ENCODE results near the gene SFXN3.

DNA sequence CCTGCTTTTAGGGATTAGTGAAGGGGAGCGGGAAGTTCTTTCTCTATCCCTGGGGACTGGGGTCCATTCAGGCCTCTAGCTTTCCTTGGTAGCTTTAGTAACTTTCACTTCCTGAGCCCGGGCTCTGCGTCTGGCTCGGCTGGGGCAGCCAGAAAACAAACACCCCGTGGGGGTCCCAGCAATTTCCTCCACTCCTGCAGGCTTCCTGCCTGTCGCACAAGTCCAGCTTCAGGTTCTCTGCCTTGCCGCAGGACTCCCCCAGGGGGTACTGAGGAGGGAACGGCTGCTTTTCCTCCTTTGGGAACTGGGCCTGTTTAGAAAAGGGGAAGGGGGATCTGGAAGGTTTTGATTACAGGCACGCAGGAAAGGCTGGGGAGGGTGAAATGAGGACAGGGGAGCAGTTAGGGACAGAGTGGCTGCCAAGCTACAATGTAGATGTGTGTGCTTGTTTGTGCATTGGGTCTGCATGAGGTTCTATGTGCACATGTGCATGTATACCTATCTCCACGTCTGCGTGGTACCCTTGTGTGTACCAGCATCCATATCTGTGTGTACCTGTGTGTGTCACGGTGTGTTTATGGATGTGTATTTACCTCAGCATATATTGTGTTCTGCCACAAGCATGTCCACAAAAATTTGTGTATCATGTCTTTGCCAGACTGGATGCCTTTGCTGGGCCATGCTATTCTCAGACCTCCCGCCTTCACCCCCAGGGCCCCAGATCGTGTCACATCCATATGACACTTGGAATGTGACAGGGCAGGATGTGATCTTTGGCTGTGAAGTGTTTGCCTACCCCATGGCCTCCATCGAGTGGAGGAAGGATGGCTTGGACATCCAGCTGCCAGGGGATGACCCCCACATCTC lies 32.7 kb downstream of the SFXN3 start:
- TF ChIP-seq, protein P1, sequence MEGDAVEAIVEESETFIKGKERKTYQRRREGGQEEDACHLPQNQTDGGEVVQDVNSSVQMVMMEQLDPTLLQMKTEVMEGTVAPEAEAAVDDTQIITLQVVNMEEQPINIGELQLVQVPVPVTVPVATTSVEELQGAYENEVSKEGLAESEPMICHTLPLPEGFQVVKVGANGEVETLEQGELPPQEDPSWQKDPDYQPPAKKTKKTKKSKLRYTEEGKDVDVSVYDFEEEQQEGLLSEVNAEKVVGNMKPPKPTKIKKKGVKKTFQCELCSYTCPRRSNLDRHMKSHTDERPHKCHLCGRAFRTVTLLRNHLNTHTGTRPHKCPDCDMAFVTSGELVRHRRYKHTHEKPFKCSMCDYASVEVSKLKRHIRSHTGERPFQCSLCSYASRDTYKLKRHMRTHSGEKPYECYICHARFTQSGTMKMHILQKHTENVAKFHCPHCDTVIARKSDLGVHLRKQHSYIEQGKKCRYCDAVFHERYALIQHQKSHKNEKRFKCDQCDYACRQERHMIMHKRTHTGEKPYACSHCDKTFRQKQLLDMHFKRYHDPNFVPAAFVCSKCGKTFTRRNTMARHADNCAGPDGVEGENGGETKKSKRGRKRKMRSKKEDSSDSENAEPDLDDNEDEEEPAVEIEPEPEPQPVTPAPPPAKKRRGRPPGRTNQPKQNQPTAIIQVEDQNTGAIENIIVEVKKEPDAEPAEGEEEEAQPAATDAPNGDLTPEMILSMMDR (IDR thresholded peaks at IDR 0.05; ENCODE audit: poor library complexity), result no peak
- no peak for TF ChIP-seq EZH2 (IDR thresholded peaks at IDR 0.05; ENCODE audit: borderline replicate concordance)
